Gastrocnemius medialis (tissue), 4 donors: ENCODE measurements around the gene WIF1.

Experiments
- CTCF ChIP-seq, 5 experiments: fragments of 450-650 bp in 3 of 5; fragments of 200-600 bp in 2 of 5; sonication (generic) in 2 of 5; IDR thresholded peaks in 4 of 5; conservative IDR thresholded peaks in 1 of 5; 1 replicate in 4 of 5; 2 replicates in 1 of 5; pipeline ENCODE4 v1.5.1; 2016 to 2019; ENCODE audit warnings: antibody characterized with exemption in 5 of 5, mild to moderate bottlenecking in 3 of 5, moderate library complexity in 3 of 5
- POLR2A ChIP-seq, 2 donors: fragments of 450-650 bp; IDR thresholded peaks; one replicate each; pipeline ENCODE4 v1.6.1; 2017; ENCODE audit warnings: antibody characterized with exemption in 2 of 2, mild to moderate bottlenecking in 2 of 2, moderate library complexity in 2 of 2

GRCh38 chr12:65093606-65094005 is 27.5 kb downstream of the WIF1 start:
- no peak for TF ChIP-seq CTCF (IDR thresholded peaks at IDR 0.05 in 4 of 5, conservative IDR thresholded peaks at IDR 0.05 in 1 of 5)
- no peak for TF ChIP-seq POLR2A (IDR thresholded peaks at IDR 0.05)
